Coronary artery (tissue), 2 donors: ENCODE measurements around the gene CAMK4.
"Not testable (repeated sequence)": the region's sequence is repeated elsewhere in the genome, so short reads cannot be mapped to it uniquely, and the experiment has no call there.

Source experiments
- DNase-seq: peaks from one replicate; pipeline ENCODE4 v3.0.0-alpha.2; 2017; ENCODE audit warnings: low spot score
- H3K27ac ChIP-seq, 2 donors: fragments of 200-600 bp; sonication (generic); one replicate each; pipeline ENCODE4 v1.5.1; 2016 to 2019
- H3K4me3 ChIP-seq: fragments of 200-600 bp; sonication (generic); 2 replicates; pipeline ENCODE4 v1.5.1; 2016; ENCODE audit warnings: mild to moderate bottlenecking, moderate library complexity
- TF ChIP-seq, protein P1 (sequence below): fragments of 200-600 bp; sonication (generic); IDR thresholded peaks from one replicate; pipeline ENCODE4 v1.5.1; 2019; ENCODE audit warnings: antibody characterized with exemption

Gene CAMK4

DNA sequence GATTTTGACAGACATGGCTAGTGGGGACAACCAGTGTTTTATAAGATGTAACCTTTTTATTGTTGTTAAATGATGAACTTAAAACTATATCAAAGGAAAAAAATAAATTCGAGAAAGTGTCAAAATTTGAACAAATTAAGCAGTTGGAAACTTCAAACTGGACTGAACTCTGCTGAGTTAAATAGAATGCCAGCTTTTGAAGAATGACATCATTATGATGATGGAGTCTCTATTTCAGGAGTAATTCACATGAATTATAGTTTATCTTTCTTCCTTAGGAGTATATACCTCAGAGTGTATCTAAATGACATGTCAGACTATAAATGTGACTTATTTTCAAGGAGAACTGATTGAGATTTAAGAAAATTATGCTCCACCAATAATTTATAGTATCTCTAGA, 125.2 kb downstream of the CAMK4 start:
- H3K4me3 ChIP-seq = no peak overlapping the region

DNA sequence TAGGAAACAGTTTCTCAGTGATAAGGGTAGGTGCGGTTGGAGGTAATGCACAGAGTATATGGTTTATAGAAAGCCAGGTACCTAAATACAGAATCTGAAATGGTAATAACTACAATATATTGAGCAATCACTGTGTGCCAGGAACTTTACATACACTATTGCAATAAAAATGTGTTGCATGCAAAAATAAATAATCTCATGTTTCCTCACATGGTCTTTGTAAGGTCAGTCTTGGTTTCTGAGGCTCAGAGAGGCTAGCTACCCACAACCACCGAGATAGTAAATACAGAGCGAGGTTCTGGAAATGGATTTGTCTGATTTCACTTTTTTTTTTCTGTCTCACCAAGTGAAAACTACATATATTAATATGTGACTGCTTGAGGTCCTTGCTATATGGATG, 128.9 kb downstream of the CAMK4 start:
- H3K27ac ChIP-seq = no peak overlapping the region
- no peak for DNase-seq
- TF ChIP-seq, protein P1, sequence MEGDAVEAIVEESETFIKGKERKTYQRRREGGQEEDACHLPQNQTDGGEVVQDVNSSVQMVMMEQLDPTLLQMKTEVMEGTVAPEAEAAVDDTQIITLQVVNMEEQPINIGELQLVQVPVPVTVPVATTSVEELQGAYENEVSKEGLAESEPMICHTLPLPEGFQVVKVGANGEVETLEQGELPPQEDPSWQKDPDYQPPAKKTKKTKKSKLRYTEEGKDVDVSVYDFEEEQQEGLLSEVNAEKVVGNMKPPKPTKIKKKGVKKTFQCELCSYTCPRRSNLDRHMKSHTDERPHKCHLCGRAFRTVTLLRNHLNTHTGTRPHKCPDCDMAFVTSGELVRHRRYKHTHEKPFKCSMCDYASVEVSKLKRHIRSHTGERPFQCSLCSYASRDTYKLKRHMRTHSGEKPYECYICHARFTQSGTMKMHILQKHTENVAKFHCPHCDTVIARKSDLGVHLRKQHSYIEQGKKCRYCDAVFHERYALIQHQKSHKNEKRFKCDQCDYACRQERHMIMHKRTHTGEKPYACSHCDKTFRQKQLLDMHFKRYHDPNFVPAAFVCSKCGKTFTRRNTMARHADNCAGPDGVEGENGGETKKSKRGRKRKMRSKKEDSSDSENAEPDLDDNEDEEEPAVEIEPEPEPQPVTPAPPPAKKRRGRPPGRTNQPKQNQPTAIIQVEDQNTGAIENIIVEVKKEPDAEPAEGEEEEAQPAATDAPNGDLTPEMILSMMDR = no peak
- no peak overlapping the region for H3K4me3 ChIP-seq

More for the DNA sequence above, 125.2 kb downstream of the CAMK4 start:
- DNase-seq = no peak
- no peak overlapping the region for H3K27ac ChIP-seq
- TF ChIP-seq, protein P1 = no peak

DNA sequence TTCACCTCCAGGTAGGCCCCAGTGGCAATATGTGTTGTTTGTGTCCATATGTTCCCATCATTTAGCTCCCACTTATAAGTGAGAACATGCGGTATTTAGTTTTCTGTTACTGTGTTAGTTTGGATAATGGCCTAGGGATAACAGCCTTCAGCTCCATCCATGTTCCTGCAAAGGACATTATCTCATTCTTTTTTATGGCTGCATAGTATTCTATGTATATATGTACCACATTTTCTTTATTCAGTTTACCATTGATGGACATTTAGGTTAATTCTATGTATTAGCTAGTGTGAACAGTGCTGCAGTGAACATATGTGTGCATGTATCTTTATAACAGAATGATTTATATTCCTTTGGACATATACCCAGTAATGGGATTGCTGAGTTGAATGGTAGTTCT, 134.5 kb downstream of the CAMK4 start:
- not testable (repeated sequence) for H3K27ac ChIP-seq, H3K4me3 ChIP-seq, DNase-seq

DNA sequence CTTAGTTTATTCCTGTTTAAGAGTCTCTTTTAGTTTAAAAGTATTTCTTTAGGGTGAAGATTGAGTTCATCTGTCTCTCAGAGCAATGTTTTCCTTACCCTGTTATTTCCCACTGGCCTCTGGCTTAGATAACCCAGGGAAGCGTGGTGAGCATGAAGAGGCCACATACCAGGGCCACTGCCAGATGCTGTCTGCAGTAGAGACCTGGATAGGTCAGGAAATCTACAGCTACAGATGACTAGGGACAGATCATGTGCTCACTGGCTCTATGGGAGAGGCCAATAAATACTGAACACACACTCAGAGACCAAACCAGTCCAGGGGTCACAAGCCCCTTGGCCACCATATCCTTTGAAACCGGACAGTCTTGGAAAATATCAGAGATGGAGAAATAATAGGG, 136.0 kb downstream of the CAMK4 start:
- TF ChIP-seq, protein P1 = no peak
- no peak for DNase-seq
- Histone ChIP-seq H3K4me3 (no peak overlapping the region), H3K27ac (no peak overlapping the region)

- Histone ChIP-seq H3K27ac (no peak overlapping the region), H3K4me3 (no peak overlapping the region)
- TF ChIP-seq, protein P1 = no peak
- DNase-seq = no peak
Observed at GRCh38 chr5:111364992-111365391, 140.8 kb downstream of the CAMK4 start.

DNA sequence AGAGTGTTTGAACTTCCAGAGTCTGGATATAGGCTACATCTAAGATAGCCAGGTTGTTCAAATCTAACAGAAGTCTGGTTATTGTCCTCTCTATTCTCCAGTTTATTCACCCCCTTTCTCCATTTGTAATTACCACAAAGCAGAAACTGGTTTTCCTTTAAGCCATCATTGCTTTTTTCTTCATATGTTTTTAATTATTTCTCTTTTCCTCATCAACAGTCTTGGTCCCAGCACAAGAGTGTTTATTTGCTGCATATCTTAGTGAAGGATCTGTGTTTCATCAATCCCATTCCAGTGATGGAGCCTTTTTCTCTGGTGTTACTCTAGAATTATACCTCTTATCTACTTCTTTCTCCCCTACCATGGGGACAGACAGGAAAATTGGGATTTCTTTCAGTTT, 142.2 kb downstream of the CAMK4 start:
- Histone ChIP-seq H3K27ac (no peak overlapping the region), H3K4me3 (no peak overlapping the region)
- TF ChIP-seq, protein P1 = no peak
- no peak for DNase-seq

GRCh38 chr5:111367115-111367514, 142.9 kb downstream of the CAMK4 start:
- H3K27ac ChIP-seq = no peak overlapping the region
- DNase-seq = no peak
- TF ChIP-seq, protein P1 = no peak
- H3K4me3 ChIP-seq = no peak overlapping the region

DNA sequence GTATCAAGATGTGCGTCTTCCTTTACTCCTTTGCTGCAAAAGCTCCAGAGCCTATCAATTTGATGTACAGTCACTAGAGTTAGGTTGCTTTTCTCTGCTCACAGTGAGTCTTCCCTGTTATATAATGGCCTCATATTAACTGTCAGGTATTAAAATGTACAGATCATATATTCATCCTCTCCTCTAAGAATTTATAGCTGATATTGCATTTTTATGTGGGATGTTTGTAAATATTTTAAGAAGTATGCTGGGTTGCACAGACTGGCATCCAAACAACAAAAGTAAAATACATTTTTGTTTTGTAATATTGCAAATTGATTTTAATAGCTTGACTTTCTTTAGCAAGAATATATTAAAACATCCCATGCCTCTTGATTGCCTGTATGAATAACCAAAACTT, 148.6 kb downstream of the CAMK4 start:
- no peak for DNase-seq
- TF ChIP-seq, protein P1 = no peak
- H3K27ac ChIP-seq = no peak overlapping the region
- no peak overlapping the region for H3K4me3 ChIP-seq
